ENCODE results near the gene DNAJB13.
"Not testable (repeated sequence)": the region's sequence is repeated elsewhere in the genome, so short reads cannot be mapped to it uniquely, and the experiment has no call there.

The DNAJB13 gene, protein sequence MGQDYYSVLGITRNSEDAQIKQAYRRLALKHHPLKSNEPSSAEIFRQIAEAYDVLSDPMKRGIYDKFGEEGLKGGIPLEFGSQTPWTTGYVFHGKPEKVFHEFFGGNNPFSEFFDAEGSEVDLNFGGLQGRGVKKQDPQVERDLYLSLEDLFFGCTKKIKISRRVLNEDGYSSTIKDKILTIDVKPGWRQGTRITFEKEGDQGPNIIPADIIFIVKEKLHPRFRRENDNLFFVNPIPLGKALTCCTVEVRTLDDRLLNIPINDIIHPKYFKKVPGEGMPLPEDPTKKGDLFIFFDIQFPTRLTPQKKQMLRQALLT

DNA sequence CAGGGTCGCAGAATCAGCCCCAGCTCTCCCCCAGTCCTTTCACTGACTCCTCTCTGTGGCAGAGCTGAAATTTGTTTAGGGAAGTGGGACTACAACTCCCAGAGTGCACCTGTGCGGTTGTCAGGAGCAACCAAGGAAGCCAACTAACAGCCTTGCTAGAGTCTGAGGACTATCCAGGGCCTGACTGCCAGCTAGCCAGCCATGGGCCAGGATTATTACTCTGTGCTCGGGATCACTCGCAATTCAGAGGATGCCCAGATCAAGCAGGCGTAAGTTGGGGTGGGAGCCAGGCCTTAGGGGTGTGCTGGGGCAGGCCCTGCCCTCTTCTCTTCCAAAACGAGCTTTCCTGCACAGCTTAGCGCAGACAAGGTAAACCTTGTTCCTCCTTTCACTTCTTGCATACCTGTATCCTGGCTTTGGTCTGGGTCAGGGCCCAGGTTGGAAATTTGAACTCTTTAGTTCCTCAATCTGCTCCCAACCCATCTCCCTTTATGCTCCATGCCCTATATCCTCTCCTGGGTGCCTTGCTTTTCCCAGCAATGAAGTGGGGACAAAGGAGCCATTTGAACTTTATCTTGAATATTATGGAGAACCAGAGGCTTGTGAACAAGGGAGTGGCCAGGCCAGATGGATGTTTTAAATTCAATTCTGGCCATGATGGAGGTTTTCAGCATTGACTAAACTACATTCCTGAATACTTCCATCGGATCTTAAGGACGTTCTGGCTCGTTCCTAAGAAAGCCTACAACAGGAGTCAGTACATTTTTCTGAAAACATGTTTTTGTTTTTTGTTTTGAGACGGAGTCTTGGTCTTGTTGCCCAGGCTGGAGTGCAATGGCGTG, at the start of gene DNAJB13:
Gene DNAJB13 (plus strand): TSS at position 158 of the 842 bp plus-strand sequence. CDS start 44 bp downstream, at position 202.
- DNase-seq: no peak

DNA sequence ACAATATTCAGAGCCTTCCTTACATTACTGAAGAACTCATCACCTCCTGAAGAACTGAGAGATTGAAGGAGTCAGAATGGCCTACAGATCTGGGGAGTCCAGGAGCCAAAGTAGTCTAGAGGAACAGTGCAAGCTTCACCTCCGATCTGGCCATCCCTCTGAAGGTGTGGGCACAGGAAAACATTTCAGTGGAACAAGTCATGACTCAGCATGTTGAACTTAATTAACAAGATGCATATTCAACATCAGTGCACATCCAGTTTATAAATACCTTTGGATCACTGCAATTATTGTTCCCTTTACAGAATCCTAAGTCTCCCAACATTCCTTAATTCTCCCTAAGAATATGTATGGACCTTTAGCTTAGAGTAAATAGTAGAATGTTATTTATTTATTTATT, 48.5 kb upstream of the DNAJB13 start:
- DNase-seq: no peak

- no peak for DNase-seq
Observed at GRCh38 chr11:73907191-73907590, 43.6 kb upstream of the DNAJB13 start.

- no peak for DNase-seq
Observed at GRCh38 chr11:73912026-73912425, 38.8 kb upstream of the DNAJB13 start.

- no peak for DNase-seq
Observed at GRCh38 chr11:73913472-73913871, 37.4 kb upstream of the DNAJB13 start.

DNA sequence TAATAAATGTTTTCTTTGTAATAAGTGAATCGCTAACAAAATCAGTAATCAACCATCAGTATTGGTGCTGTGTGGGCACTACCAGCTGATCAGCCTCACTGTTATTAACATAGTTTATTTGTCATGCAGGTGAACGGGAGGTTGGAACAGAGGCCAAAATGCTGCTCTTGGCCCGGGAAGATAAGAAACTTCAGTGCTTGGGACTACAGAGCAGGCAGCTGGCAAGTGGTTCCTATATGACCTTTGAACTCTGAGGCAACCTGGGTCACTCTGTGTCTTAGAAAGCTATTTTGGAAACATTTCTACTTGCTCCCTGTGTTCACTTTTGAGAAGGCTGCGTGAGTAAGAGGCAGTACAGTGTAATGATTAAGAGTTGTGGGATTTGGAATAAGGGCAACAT, 36.5 kb upstream of the DNAJB13 start:
- DNase-seq: no peak

DNA sequence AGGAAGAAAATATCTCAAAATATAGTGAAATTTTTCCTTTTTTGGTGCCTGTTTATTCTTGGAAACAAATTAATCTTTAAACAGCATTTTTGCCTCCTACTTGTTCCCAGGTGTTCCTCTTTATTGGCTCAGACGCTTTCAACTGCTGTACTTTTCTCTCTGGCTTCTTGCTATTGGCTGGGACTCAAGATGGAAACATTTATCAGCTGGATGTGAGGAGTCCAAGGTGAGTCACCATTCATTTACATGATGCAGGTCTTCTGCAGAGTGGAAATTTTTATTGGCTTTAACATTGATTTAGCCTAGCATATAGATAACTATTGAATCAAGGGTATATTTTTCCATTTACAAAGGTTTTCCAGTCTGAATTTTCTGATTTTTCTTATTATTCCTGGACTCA, 34.4 kb upstream of the DNAJB13 start:
- no peak for DNase-seq

- no peak for DNase-seq
Observed at GRCh38 chr11:73921180-73921579, 29.6 kb upstream of the DNAJB13 start.

GRCh38 chr11:73929388-73929787, 21.4 kb upstream of the DNAJB13 start:
- DNase-seq: no peak

DNA sequence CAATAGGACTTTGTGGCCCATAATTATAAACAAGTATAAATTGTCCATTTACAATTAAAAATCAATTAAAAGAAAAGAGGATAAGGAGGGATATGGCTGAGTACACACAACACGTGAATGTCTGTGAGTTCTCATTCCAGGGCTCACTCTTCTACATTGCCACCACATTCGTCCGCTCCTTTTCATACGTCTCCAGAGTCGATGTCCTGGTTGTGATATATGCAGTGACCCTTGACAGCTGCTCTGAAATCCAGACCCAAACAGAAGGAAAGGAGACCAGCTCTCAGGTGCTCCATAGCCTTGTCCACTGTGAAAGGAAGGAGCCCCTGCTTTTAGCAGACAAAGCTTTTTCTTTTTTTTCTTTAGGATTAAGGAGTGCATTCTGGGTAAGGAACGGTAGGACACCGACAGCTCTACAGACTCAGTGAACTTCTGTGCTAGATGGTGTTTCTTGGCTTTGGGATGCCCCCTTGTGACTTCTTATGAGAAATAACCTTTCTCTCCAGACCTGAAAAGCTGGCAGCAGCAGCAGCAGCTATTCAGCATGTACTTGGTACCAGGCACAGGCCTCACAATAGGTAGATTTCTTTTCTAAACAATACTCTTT, 19.7 kb upstream of the DNAJB13 start:
- peak; percentile 40 for DNase-seq

GRCh38 chr11:73931951-73932350, 18.9 kb upstream of the DNAJB13 start:
- no peak for DNase-seq

DNA sequence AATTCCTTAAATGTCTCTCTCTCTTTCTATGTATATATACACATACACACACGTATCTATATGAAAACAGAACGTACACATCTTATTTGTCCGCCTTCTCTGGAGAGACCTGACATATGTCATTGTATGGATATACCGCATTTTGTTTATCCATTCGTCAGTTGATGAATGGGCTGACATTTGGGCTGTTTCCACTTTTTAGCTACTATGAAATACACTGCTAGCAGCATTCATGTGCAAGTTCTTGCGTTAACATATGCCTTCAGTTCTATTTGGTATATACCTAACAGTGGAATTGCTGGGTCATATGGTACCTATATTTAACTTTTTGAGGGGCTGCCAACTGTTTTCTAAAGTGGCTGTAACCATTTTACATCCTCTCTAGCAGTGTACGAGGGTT, 18.0 kb upstream of the DNAJB13 start:
- no peak for DNase-seq

GRCh38 chr11:73936047-73936446, 14.8 kb upstream of the DNAJB13 start:
- DNase-seq: not testable (repeated sequence)

GRCh38 chr11:73939096-73939495, 11.7 kb upstream of the DNAJB13 start:
- DNase-seq: no peak

- no peak for DNase-seq
Observed at GRCh38 chr11:73940801-73941570, 9.8 kb upstream of the DNAJB13 start.

DNA sequence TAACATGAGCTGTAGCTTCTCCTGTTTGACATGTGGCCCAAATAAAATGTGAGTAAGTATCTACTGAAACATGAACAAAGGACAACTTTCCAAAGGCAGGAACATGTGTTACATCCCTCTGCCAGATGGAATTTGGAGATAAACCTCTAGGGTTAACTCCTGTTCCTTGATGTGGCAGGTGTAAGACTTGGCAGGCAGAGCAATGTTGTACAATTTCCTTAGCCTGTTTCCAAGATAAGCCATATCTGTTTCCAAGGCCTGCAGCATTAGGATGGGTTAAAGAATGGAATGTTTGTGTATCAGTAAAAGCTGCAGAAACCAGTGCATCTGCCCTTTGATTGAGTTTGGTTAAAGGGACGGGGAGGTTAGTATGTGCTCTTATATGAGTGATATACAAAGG, 8.8 kb upstream of the DNAJB13 start:
- no peak for DNase-seq

GRCh38 chr11:73944085-73944484, 6.7 kb upstream of the DNAJB13 start:
- no peak for DNase-seq

DNA sequence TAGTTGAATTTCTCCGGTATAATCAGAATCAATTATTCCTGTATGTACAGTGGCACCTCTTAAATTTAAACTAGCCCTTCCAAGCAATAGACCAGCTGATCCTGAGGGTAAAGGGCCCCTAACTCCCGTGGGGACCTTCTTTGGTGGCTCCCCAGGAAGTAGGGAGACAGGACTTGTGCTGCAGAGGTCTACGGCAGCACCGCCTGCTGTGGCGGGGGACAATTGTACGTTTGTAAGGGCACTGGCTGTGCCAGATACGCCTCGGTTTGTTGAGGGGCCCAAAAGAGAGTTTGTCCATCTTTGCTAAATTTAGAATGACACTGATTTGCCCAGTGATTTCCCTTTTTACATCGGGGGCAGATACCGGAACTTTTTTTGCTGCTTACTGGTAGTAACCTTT, 5.9 kb upstream of the DNAJB13 start:
- no peak for DNase-seq

DNA sequence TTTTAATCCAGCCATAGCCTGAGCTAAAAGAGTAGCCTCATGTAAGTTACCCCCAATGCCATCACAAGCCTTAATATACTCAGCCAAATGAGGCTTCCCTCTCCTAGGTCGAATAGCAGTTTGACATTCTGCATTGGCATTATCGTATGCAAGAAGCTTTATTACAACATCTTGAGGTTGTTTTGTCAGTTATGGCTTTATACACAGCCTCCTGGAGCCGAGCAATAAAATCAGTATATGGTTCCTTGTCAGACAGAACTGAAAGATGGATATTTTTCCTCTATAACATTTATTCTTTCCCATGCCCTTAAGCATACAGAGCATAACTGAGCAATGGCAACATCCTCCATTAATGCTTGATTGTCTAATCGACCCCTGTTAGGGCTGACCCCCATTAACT, 5.4 kb upstream of the DNAJB13 start:
- no peak for DNase-seq

GRCh38 chr11:73946798-73947458, 3.9 kb upstream of the DNAJB13 start:
- no peak for DNase-seq

- no peak for DNase-seq
Observed at GRCh38 chr11:73949246-73949645, 1.6 kb upstream of the DNAJB13 start.

DNA sequence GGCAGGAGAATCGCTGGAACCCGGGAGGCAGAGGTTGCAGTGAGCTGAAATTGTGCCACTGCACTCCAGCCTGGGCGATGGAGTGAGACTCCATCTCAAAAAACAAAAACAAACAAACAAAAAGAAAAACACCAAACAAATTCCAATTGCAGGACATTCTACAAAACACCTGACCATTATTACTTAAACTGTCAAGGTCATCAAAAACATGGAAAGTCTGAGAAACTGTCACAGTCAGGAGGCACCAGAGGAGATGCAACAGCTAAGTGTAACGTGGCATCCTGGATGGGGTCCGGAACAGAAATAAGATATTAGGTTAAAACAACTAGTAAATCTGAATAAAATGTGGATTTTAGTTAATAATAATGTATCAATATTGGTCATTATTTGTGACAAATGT, 914 bp upstream of the DNAJB13 start:
- no peak for DNase-seq

DNA sequence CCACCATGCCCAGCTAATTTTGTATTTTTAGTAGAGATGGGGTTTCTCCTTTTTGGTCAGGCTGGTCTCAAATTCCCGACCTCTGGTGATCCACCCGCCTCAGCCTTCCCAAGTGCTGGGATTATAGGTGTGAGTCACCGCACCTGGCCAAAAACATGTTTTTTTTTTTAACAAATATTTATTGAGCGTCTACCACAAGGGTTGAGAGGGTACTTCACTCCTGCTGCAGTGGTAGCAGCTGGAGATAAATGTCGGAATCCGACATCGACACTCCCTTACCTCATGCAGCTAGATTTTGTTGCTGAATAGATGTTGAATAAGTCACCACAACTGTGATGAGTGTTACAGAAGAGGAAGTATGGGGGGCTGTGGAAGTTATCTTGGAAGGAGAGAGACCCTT, 971 bp downstream of the DNAJB13 start:
- no peak for DNase-seq
